GM19395 (cell line): ENCODE measurements around the gene ARMC2.
"Not testable (repeated sequence)": the region's sequence is repeated elsewhere in the genome, so short reads cannot be mapped to it uniquely, and the experiment has no call there.

ENCODE experiments used
- ATAC-seq: cut with Tn5 transposase; IDR thresholded peaks from one replicate; pipeline ENCODE4 v1.9.1; 2021; ENCODE audit warnings: mild to moderate bottlenecking, moderate library complexity; ENCODE audit not compliant: unreplicated experiment

Gene ARMC2

DNA sequence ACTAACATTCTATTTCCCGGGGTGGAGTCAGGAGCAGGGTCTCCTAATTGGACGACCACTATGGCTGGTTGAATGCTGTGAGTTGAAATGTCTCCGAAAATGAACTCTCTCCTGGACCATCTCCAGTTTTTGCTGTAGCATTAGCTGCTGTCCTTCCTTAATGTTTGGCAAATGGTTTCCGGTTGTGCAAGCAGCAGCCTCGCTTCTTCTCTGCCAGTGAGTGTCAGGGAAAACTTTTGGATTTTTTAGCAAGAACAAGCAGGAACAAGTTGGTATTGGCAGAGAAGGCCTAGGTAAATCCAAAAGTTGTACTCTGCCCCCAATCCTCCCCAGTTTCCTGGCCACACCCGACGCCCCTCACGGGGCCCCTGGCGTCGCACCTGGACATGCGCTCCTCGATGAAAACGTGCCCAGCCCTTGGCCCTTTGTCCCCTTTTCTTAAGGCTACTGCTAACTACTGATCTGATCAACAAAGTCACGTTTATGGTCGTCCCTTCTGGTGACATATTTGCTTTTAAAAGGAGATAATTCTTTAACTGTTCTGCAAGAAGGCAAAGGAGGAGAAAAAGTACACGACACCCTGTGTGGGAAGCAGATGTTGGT lies 103.2 kb downstream of the ARMC2 start:
- no peak for ATAC-seq

DNA sequence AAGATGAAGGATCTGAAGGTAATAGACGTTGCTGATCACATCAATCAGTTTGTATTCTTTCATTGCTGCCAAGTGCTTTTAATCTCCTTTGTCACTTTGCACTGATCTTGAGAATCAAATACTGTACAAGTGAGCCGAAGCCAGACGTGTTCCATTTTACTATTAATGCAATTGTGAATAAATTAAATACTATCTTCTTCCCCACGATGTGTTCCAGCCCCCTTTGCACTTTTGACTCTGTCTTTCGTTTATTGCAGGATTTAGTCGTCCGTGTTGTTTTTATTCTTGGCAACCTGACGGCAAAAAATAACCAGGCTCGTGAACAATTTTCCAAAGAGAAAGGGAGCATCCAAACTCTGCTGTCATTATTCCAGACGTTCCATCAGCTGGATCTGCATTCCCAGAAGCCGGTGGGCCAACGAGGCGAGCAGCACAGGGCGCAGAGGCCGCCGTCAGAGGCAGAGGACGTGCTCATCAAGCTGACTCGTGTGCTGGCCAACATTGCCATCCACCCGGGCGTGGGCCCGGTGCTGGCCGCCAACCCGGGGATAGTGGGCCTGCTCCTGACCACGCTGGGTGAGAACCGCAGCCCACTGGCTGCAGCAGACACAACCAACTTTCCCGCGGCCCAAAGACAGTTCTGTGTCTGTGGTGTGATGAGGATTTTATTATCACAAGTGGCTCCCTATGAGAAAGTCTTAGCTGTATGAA lies 104.7 kb downstream of the ARMC2 start:
- no peak for ATAC-seq

DNA sequence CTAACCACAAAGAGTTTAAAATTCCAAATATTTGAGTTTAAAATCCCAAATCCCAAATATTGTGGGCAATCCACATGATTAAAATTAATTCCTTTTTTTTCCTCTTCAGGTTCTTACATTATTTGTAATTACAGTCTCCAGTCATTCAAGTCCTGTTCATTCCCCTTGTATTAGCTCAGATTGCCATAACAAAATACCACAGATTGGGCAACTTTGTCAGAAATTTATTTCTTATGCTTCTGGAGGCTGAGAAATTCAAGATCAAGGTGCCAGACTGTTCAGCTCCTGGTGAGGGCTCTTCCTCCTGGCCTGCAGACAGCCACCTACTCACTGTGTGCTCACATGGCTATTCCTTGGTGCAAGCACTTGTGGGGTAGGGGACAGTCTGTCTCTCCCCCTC lies 105.5 kb downstream of the ARMC2 start:
- ATAC-seq: no peak

DNA sequence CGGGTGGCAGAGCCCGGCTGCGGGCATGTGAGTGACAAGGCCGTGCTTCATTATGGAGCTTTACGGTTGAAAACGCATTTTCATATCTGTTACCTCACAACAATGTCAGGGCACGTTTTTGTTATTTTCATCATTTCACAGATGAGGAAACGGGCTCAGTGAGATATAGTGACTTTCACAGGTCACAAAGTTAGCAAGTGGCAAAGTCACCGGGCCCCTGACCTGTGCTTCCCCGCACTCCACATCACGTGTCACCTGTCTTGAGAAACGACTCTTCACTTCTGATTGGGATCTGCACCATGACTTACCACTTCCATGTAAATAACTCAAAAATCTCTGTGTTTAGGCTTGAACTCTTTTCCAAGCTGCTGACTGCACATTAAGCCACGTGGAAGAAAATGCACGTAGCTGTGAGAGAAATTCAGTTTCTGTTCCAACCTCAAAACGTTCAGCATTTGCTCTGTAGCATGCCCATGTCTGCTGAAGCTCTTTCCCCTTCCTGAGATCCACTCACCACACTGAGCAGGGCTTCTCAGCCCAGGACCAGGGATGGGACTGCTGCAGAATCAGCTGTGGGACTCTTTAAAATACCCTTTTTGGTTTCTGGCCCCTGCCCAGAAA lies 107.2 kb downstream of the ARMC2 start:
- ATAC-seq: no peak

DNA sequence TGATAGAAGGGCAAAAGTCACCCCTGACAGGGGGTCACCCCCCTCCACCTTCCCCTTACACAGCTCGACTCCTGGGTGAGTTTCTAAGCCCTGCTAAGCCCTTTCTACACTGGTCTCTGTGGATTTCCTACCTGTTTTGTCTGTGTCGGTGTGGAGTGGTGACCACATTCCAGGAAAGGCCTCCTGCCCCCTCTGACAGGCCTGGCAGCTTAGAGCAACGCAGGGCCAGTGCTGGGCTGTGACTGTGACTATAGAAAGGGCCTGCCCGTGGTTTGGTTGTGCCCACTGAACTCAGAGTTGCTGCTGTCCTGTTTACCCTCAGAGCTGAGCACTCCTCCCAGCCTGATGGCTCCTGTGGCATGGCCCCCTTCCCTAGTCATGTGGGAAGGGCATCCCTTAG lies 109.0 kb downstream of the ARMC2 start:
- ATAC-seq: no peak

DNA sequence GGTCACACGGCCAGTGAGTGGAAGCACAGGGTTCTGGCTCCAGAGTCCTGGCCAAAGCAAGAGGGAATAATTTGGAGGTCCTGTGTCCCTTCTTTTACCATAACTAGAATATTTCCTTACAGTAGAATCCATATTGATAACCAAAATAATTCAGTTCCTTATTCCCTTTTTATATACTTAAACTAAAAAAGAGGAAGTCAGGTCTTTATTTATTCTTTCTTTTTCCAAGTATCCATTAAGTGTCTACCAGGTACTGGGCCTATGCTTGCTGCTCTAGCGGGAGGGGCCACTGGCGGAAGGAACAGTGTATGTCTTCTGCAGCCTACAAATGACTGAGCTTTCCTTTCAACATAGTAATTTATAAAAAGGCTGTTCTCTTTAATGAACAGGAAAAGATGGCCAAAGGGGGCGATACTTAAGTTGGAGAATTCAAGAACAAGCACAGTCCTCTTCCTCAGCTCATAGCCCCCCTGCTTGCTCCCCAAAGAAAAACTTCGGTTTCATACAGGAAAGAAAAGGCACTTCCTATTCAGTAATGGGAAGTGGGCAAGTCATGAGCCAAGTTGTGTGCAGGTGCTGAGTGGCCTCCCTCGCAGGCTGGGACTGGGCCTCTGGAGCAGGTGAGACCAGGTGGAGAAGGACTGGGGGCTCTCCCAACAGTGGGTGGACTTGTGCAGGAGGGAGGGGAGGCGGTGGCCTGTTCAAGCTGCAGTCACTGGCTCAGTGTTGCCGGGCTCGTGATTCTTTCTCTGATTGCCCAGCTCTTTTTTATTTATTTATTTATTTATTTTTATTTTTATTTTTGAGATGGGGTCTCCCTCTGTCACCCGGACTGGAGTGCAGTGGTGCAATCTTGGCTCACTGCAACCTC lies 110.9 kb downstream of the ARMC2 start:
- no peak for ATAC-seq

DNA sequence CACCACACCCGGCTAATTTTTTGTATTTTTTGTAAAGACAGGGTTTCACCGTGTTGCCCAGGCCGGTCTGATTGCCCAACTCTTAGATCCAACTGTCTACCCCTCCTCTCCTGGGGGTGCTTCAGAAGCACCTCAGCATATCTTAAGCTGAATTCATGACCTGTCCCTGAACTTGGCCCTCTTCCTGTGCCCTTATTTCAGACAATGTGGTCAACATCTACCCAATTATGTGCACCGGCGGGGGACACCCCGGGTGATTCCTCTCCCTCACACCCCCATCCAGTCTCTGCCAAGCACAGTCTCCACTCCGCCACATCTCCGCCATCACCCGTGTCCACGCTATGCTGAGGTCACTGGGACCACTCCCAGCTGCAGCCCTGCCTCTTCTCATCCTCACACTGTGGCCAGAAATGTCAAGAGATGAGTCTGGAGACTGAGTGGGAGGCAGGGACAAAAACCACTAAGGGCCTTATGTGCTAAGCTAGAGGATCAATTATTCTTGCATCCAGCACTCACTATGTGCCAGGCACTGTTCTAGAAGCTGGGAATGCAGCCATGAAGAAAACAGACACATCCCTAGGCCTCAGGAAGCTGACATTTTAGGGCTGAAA lies 111.9 kb downstream of the ARMC2 start:
- no peak for ATAC-seq

DNA sequence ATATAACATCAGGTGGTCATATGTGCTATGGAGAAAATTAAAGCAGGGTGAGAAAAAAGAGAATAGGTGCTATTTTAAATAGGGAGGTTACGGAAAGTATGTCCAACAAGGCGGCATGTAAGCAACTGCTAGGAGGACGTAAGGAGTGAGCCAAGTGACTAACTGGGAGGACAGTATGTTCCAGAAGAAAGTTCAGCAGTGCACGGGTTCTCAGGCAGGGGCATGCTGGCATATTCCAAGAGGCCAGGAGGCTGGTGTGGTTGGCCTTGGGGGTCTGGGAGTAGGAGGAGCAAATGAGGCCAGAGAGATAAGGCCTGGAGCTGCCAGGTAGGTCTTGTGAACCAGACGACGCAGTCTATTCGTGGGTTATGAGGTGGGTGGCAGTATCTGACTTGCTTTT lies 112.4 kb downstream of the ARMC2 start:
- no peak for ATAC-seq

DNA sequence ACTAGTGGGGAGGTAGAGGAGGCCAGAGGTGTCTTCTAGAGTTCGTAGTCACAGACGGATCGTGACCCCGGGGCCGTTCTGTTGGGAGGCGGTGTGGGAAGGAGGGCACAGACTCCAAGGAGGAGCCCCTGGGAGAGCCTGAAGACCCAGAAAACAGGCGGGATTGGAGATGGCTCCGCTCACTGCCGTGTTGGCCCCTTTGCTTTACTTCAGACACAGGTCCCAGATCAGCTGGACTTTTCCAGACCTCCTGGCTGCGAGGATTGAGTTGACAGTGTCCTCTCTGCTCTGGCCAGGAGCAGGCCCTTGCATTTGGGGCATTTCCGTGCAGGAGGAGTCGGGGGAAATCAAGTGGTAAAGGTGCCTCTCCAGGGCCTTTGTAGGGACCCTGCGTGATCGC lies 112.9 kb downstream of the ARMC2 start:
- ATAC-seq: no peak

DNA sequence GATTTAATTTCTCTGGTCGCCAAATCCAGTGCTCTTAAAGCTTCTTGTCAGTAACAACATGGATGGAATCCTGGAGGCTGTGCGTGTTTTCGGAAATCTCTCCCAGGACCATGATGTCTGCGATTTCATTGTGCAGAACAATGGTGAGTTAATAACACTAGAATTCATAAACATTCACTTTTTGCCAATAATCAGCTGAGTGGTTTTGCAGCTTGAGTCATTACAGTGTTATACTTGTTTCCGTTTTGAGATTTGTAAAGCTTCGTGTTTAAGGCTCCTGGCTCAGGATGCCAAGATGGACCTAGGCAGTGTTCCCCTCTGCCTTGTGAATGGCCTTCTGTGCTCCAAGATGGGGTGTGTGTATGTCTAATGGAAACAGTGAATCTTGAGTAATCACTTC lies 113.8 kb downstream of the ARMC2 start:
- ATAC-seq: no peak

DNA sequence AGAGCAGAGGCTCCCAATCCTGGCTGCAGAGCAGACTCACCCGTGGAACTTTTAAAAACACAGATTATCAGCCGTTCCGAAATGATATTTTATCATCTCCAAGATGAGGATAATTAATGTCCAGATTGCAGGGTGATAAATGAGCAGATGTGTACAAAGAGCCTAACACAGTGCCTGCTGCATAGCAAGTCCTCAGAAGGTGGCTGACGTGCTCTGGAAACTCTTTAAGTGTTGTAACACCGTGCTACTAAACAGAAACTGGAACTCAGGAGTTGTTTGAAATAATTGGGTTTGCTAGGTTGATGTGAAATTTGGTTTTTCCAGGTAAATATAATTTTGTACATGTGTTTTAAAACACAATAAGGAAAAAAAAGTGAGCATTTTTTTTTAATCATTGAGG lies 118.0 kb downstream of the ARMC2 start:
- ATAC-seq: no peak

DNA sequence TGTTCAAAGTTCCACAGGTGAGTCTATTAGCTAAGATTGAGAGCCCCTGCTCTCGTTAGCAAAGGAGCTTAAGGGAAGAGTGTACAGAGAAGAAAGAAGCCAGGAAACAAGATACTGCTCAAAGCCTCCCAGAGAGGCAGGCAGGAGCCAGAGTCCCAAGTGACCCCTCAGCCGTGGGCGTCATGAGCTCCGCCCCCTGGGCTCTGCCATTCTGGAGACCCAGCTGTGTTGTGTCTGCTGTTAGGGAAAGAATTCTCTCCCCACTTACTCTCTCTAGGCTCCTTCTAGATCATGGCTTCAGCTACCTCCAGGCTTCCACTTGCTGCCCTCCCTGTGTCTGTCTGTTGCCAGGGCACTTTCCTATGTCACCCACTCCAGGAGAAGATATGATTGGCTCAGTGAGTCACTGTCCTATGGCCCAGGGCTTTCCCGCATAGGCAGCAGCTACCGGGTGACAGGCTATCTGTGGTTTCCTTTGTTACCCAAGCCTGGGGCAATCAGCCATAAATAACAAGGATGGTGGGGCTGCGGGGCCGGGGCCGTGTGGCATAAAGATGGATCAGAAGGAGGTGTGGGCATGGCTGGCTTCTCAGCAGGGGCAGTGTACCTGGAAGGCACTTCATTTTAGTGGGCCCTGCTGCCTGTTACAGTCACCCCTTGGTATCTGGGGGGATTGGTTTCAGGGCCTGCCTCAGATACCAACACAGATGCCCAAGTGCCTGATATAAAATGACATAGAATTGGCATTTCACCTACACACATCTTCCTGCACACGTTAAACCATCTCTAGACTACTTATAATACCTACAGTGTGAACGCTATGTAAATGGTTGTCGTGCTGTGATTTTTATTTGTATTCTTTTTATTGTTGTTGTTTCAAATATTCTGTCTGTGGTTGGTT lies 118.9 kb downstream of the ARMC2 start:
- no peak for ATAC-seq

DNA sequence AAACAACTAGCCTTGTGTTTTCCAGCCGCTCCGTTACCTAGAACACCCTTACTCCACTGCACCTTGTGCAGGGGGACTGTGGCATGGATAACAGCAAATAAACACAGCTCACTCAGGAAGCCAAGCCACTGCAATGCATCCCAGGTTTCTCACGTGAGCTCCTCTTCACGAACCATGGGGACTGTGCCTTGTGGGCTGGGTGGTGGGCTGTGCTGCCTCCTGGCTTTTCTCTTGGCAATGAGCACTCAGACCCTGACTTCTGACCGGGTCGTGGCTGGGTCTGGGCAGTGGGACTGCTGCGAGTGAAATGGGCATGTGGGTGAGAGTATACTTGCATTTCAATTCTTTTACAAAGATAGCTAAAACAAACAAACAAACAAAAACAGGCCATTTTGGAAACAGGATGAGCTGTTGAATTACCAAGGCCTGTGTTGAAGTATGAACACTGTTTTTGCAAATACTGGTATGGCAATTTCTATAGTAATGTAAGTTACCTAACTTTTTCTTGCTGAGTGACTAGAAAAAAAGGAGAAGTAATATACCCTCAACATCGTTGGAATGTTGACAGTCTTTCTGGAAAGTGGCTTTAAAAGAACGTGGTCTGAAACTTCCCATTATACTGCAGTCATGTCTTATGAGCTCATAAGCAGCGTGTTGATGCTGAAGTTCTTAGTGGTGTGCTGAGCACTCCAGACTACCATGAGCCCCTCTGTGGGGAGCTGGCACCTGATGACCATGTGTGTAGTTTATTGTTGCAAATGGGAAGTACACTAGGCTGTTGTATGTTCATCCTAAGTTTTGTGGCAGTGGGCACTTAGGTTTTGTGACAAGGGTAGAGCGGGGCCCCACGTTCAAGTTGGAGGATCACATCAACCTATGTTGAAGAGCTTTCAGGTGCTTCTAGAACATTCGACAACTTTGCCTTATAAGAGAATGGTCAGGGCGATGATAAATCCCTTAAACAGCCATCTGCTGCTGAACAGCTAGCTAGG lies 120.4 kb downstream of the ARMC2 start:
- no peak for ATAC-seq

DNA sequence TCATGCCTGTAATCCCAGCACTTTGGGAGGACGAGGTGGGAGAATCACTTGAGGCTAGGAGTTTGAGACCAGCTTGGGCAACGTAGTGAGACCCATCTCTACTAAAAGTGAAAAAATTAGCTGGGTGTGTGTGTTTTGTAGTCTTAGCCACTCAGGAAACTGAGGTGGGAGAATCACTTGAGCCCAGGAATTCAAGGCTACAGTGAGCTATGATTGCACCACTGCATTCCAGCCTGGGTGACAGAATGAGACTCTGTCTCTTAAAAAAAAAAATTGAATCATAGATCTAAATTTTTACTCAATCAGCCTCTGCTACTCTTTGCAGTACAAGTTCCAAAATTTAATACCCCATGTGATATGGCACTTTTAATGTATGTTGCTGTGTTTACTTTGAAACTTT lies 121.6 kb downstream of the ARMC2 start:
- no peak for ATAC-seq

DNA sequence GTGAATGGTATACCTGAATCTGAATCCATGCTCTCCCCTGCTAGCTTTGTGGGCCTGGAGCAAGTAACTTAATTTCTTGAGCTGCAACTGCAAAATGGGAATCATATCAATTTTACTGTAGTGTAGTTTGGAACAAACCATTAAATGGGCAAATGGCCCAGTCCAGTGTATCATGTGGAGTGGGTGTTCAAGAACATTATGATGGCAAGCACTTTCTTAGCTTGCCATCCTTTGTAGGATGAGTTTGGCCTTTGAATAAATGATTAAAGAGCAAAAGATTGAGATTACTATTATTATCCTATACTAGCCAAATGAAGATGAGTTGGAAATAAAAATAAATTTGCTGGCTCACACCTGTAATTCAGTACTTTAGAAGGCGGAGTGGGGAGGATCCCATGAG lies 126.0 kb downstream of the ARMC2 start:
- ATAC-seq: no peak

DNA sequence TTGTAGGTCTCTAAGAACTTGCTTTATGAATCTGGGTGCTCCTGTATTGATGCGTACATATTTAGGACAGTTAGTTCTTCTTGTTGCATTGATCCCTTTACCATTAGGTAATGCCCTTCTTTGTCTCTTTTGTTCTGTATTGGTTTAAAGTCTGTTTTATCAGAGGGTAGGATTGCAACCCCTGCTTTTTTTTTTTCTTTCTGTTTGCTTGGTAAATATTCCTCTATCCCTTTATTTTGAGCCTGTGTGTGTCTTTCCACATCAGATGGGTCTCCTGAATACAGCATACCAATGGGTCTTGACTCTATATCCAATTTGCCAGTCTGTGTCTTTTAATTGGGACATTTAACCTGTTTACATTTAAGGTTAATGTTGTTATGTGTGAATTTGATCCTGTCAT lies 130.4 kb downstream of the ARMC2 start:
- ATAC-seq: not testable (repeated sequence)

DNA sequence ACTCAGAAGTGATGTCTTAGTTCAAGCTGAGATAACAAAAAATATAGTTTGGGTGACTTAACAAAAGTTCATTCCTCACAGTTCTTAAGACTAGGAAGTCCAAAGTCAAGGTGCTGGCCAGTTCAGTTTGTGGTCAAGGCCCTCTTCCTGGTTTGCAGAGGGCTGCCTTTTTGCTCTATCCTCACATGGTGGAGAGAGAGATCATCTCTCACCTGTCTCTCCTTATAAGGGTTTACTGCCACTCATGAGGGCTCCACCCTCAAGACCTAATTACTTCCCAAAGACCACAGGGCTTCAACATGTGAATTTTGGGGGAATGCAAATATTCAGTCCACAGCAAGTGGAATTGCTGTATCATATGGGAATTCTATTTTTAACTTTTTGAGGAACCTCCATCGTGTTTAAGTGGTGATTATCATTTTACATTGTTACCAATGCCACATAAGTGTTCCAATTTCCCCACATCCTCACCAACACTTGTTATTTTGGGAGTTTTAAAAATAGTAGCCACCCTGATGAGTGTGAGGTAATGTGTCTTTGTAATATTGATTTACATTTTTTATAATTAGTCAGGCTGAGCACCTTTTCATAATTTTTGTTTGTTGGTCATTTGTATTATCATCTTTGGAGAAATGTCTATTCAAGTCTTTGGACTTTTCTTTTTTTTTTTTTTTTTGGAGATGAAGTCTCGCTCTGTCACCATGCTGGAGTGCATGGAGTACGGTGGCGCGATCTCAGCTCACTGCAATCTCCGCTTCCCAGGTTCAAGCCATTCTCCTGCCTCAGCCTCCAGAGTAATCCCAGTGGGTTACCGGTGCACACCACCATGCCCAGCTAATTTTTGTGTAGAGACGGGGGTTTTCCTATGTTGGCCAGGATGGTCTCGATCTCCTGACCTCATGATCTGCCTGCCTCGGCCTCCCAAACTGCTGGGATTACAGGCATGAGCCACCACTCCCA lies 134.2 kb downstream of the ARMC2 start:
- no peak for ATAC-seq

DNA sequence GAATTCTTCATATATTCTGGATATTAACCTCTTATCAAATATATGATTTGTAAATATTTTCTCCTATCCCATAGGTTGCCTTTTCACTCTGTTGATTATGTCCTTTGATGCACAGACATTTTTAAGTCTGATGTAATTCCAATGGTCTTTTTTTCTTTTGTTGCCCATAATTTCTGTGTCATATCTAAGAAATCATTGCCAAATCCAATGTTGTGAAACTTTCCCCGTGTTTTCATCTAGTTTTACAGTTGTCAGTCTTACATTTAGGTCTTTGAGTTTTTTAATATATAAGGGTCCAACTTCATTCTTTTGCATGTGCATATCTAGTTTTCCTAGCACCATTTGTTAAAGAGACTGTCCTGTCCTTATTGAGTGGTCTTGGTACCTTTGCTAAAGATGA lies 134.9 kb downstream of the ARMC2 start:
- no peak for ATAC-seq
